ENCODE measurements around the gene ZNF526.

- TF ChIP-seq, protein P1, sequence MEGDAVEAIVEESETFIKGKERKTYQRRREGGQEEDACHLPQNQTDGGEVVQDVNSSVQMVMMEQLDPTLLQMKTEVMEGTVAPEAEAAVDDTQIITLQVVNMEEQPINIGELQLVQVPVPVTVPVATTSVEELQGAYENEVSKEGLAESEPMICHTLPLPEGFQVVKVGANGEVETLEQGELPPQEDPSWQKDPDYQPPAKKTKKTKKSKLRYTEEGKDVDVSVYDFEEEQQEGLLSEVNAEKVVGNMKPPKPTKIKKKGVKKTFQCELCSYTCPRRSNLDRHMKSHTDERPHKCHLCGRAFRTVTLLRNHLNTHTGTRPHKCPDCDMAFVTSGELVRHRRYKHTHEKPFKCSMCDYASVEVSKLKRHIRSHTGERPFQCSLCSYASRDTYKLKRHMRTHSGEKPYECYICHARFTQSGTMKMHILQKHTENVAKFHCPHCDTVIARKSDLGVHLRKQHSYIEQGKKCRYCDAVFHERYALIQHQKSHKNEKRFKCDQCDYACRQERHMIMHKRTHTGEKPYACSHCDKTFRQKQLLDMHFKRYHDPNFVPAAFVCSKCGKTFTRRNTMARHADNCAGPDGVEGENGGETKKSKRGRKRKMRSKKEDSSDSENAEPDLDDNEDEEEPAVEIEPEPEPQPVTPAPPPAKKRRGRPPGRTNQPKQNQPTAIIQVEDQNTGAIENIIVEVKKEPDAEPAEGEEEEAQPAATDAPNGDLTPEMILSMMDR (IDR thresholded peaks at IDR 0.05), result no peak
- TF ChIP-seq EZH2 (IDR thresholded peaks at IDR 0.05; ENCODE audit: borderline replicate concordance, insufficient read depth, low read depth, low read length, poor library complexity, severe bottlenecking), result no peak
Observed at GRCh38 chr19:42185277-42185676, 34.8 kb upstream of the ZNF526 start.

Data from B cell (primary cell).